Measurements from ENCODE around the gene ZNF786.
A peak's percentile ranks its signal among the peaks of the same experiment; 100 is the strongest.
"Not testable (repeated sequence)": the region's sequence is repeated elsewhere in the genome, so short reads cannot be mapped to it uniquely, and the experiment has no call there.

The ZNF786 gene

DNA sequence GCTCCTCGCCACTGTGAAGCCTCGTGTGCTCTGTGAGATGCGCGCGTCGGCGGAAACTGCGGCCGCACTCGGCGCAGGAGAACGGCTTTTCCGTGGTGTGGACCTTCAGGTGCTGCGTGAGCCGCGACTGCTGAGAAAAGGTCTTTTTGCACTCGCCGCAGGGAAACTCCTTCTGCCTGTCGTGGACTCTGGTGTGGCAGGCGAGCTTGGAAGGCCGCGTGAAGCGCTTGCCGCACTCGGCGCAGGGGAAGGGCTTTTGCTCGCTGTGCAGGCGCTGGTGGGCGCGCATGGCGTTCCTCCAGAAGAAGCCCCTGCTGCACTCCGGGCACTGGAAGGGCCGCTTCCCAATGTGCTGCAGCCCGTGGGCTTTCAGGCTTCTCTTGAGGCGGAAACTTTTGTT is 13.7 kb upstream of the ZNF786 start:
- Histone ChIP-seq H3K4me3 (ENCODE audit: low read length in 2 of 2) (no peak overlapping the region), H3K27me3 (ENCODE audit: control insufficient read depth in 1 of 2, insufficient read depth in 2 of 2, low read length in 2 of 2) (no peaks in the 10 kb centered on the region), H3K9me3 (ENCODE audit: control insufficient read depth in 2 of 2, low read length in 2 of 2) (no peaks in the 10 kb centered on the region), H3K27ac (ENCODE audit: low read length) (no peak overlapping the region), H3K36me3 (ENCODE audit: control insufficient read depth in 2 of 2, insufficient read depth in 2 of 2, low read length in 2 of 2) (peaks cover 3 to 8% of the 10 kb centered on the region in 2 donors), H3K4me1 (ENCODE audit: control insufficient read depth, insufficient read depth, low read length) (no peaks in the 10 kb centered on the region), H3K9ac (ENCODE audit: low read length in 2 of 2) (no peak overlapping the region)

- Histone ChIP-seq H3K9me3 (ENCODE audit: control insufficient read depth in 2 of 2, low read length in 2 of 2) (no peaks in the 10 kb centered on the region), H3K9ac (ENCODE audit: low read length in 2 of 2) (no peak overlapping the region), H3K4me3 (ENCODE audit: low read length in 2 of 2) (no peak overlapping the region), H3K36me3 (ENCODE audit: control insufficient read depth in 2 of 2, insufficient read depth in 2 of 2, low read length in 2 of 2) (peaks cover 3 to 8% of the 10 kb centered on the region in 2 donors), H3K4me1 (ENCODE audit: control insufficient read depth, insufficient read depth, low read length) (no peaks in the 10 kb centered on the region), H3K27me3 (ENCODE audit: control insufficient read depth in 1 of 2, insufficient read depth in 2 of 2, low read length in 2 of 2) (no peaks in the 10 kb centered on the region), H3K27ac (ENCODE audit: low read length) (no peak overlapping the region)
These were observed 12.9 kb upstream of the ZNF786 start for GRCh38 chr7:149103424-149103823.

DNA sequence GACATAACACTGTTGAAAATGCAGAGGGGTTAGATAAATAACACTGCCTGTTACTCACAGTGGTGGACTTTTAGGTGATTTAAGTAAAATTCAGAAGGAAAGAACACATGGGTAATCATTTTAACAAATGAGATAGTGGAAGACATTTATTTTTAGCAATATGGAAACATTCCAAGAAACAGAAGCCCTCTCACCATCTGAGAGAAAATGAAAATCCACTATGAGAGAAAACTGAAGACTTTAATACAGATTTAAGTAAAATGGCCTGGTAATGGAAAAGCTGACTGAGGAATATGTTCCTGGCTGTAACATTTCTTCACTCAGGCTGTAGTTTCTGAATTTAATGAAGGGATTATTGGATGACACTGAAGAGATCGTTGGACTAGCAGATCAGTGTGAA is 12.1 kb upstream of the ZNF786 start:
- H3K4me3 ChIP-seq (ENCODE audit: low read length in 2 of 2) = no peak overlapping the region
- no peak overlapping the region for H3K9ac ChIP-seq (ENCODE audit: low read length in 2 of 2)
- no peaks in the 10 kb centered on the region for H3K27me3 ChIP-seq (ENCODE audit: control insufficient read depth in 1 of 2, insufficient read depth in 2 of 2, low read length in 2 of 2)
- no peaks in the 10 kb centered on the region for H3K9me3 ChIP-seq (ENCODE audit: control insufficient read depth in 2 of 2, low read length in 2 of 2)
- peaks cover 3 to 8% of the 10 kb centered on the region in 2 donors for H3K36me3 ChIP-seq (ENCODE audit: control insufficient read depth in 2 of 2, insufficient read depth in 2 of 2, low read length in 2 of 2)
- no peaks in the 10 kb centered on the region for H3K4me1 ChIP-seq (ENCODE audit: control insufficient read depth, insufficient read depth, low read length)
- H3K27ac ChIP-seq (ENCODE audit: low read length) = no peak overlapping the region

GRCh38 chr7:149100821-149101220 is 10.3 kb upstream of the ZNF786 start:
- H3K36me3 ChIP-seq (ENCODE audit: control insufficient read depth in 2 of 2, insufficient read depth in 2 of 2, low read length in 2 of 2) = peaks cover 3 to 8% of the 10 kb centered on the region in 2 donors
- no peaks in the 10 kb centered on the region for H3K9me3 ChIP-seq (ENCODE audit: control insufficient read depth in 2 of 2, low read length in 2 of 2)
- H3K9ac ChIP-seq (ENCODE audit: low read length in 2 of 2) = no peak overlapping the region
- H3K4me3 ChIP-seq (ENCODE audit: low read length in 2 of 2) = no peak overlapping the region
- no peaks in the 10 kb centered on the region for H3K4me1 ChIP-seq (ENCODE audit: control insufficient read depth, insufficient read depth, low read length)
- no peaks in the 10 kb centered on the region for H3K27me3 ChIP-seq (ENCODE audit: control insufficient read depth in 1 of 2, insufficient read depth in 2 of 2, low read length in 2 of 2)
- H3K27ac ChIP-seq (ENCODE audit: low read length) = no peak overlapping the region

DNA sequence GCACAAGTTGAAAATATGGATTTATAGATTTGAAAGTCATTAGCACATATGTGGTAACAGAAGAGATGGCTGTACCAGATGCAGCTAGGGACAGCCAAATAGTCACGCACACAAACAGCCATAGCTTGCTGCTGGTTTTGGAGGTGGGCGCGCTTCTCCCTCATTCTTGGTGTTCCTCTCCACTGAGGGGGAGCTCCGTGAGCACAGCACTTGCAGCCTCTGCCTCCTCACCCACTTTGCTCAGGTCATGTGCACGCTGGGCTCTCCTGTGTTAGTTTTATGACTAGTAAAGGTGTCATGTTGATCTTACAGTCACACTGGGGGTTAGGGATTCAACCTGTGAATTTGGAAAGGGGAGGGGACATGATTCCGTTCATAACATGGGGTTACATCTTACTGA is 8.5 kb upstream of the ZNF786 start:
- H3K9me3 ChIP-seq (ENCODE audit: control insufficient read depth in 2 of 2, low read length in 2 of 2) = no peaks in the 10 kb centered on the region
- H3K27me3 ChIP-seq (ENCODE audit: control insufficient read depth in 1 of 2, insufficient read depth in 2 of 2, low read length in 2 of 2) = no peaks in the 10 kb centered on the region
- H3K9ac ChIP-seq (ENCODE audit: low read length in 2 of 2) = no peak overlapping the region

GRCh38 chr7:149097088-149097487 is 6.6 kb upstream of the ZNF786 start:
- Histone ChIP-seq H3K9ac (ENCODE audit: low read length in 2 of 2) (peak overlapping the region in 1 of 2 donors; percentile 21), H3K4me1 (ENCODE audit: control insufficient read depth, insufficient read depth, low read length) (no peaks in the 10 kb centered on the region)

More for the DNA sequence above, 8.5 kb upstream of the ZNF786 start:
- no peak overlapping the region for H3K27ac ChIP-seq (ENCODE audit: low read length)
- H3K4me1 ChIP-seq (ENCODE audit: control insufficient read depth, insufficient read depth, low read length) = no peaks in the 10 kb centered on the region
- no peak overlapping the region for H3K4me3 ChIP-seq (ENCODE audit: low read length in 2 of 2)
- peaks cover 3 to 4% of the 10 kb centered on the region in 2 donors for H3K36me3 ChIP-seq (ENCODE audit: control insufficient read depth in 2 of 2, insufficient read depth in 2 of 2, low read length in 2 of 2)

GRCh38 chr7:149093228-149093627 is 2.7 kb upstream of the ZNF786 start:
- no peak overlapping the region for H3K4me3 ChIP-seq (ENCODE audit: low read length in 2 of 2)
- no peak overlapping the region for H3K27ac ChIP-seq (ENCODE audit: low read length)
- no peaks in the 10 kb centered on the region for H3K9me3 ChIP-seq (ENCODE audit: control insufficient read depth in 2 of 2, low read length in 2 of 2)
- peaks cover 5% of the 10 kb centered on the region for H3K4me1 ChIP-seq (ENCODE audit: control insufficient read depth, insufficient read depth, low read length)
- no peaks in the 10 kb centered on the region for H3K27me3 ChIP-seq (ENCODE audit: control insufficient read depth in 1 of 2, insufficient read depth in 2 of 2, low read length in 2 of 2)
- no peak overlapping the region for H3K9ac ChIP-seq (ENCODE audit: low read length in 2 of 2)
- H3K36me3 ChIP-seq (ENCODE audit: control insufficient read depth in 2 of 2, insufficient read depth in 2 of 2, low read length in 2 of 2) = no peaks in the 10 kb centered on the region

More at GRCh38 chr7:149097088-149097487, 6.6 kb upstream of the ZNF786 start:
- Histone ChIP-seq H3K36me3 (ENCODE audit: control insufficient read depth in 2 of 2, insufficient read depth in 2 of 2, low read length in 2 of 2) (no peaks in the 10 kb centered on the region), H3K27me3 (ENCODE audit: control insufficient read depth in 1 of 2, insufficient read depth in 2 of 2, low read length in 2 of 2) (no peaks in the 10 kb centered on the region), H3K4me3 (ENCODE audit: low read length in 2 of 2) (no peak overlapping the region), H3K27ac (ENCODE audit: low read length) (no peak overlapping the region), H3K9me3 (ENCODE audit: control insufficient read depth in 2 of 2, low read length in 2 of 2) (no peaks in the 10 kb centered on the region)

DNA sequence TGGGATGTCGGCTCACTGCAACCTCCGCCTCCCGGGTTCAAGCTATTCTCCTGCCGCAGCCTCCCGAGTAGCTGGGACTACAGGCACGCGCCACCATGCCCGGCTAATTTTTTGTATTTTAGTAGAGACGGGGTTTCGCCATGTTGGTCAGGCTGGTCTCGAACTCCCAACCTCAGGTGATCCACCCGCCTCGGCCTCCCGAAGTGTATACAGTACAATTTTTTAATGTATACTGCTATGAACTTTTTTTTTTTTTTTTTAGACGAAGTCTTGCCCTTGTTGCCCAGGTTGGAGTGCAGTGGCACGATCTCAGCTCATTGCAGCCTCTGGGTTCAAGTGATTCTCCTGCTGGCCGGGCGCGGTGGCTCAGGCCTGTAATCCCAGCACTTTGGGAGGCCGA is 1.7 kb upstream of the ZNF786 start:
- not testable (repeated sequence) for H3K4me1 ChIP-seq (ENCODE audit: control insufficient read depth, insufficient read depth, low read length); H3K9me3 ChIP-seq (ENCODE audit: control insufficient read depth in 2 of 2, low read length in 2 of 2); H3K27me3 ChIP-seq (ENCODE audit: control insufficient read depth in 1 of 2, insufficient read depth in 2 of 2, low read length in 2 of 2); H3K4me3 ChIP-seq (ENCODE audit: low read length in 2 of 2); H3K27ac ChIP-seq (ENCODE audit: low read length); H3K36me3 ChIP-seq (ENCODE audit: control insufficient read depth in 2 of 2, insufficient read depth in 2 of 2, low read length in 2 of 2); H3K9ac ChIP-seq (ENCODE audit: low read length in 2 of 2)

DNA sequence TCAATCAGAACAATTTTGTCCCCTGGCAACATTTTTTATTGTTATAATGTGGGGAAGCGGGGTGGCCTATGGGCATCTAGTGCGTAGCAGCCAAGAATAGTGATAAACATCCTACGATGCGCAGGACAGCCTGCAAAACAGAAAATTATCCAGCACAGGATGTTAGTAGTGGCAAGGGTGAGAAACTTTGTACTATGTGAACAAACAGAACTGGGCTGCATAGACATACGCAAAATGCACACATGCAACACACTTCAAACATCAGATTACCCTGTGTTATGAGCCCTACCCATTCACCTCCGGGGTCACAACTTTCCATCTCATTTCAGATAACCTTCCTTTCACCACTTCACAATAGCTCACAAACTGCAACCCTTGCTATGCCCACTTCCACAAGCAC is 3.1 kb downstream of the ZNF786 start:
- Histone ChIP-seq H3K36me3 (ENCODE audit: control insufficient read depth in 2 of 2, insufficient read depth in 2 of 2, low read length in 2 of 2) (no peaks in the 10 kb centered on the region), H3K4me1 (ENCODE audit: control insufficient read depth, insufficient read depth, low read length) (peaks cover 5% of the 10 kb centered on the region), H3K27me3 (ENCODE audit: control insufficient read depth in 1 of 2, insufficient read depth in 2 of 2, low read length in 2 of 2) (no peaks in the 10 kb centered on the region), H3K4me3 (ENCODE audit: low read length in 2 of 2) (no peak overlapping the region), H3K9ac (ENCODE audit: low read length in 2 of 2) (no peak overlapping the region), H3K27ac (ENCODE audit: low read length) (no peak overlapping the region), H3K9me3 (ENCODE audit: control insufficient read depth in 2 of 2, low read length in 2 of 2) (no peaks in the 10 kb centered on the region)

GRCh38 chr7:149085866-149086265 is 4.7 kb downstream of the ZNF786 start:
- H3K9ac ChIP-seq (ENCODE audit: low read length in 2 of 2) = no peak overlapping the region
- H3K9me3 ChIP-seq (ENCODE audit: control insufficient read depth in 2 of 2, low read length in 2 of 2) = no peaks in the 10 kb centered on the region
- H3K36me3 ChIP-seq (ENCODE audit: control insufficient read depth in 2 of 2, insufficient read depth in 2 of 2, low read length in 2 of 2) = no peaks in the 10 kb centered on the region
- peaks cover 5% of the 10 kb centered on the region for H3K4me1 ChIP-seq (ENCODE audit: control insufficient read depth, insufficient read depth, low read length)
- H3K27ac ChIP-seq (ENCODE audit: low read length) = no peak overlapping the region
- no peaks in the 10 kb centered on the region for H3K27me3 ChIP-seq (ENCODE audit: control insufficient read depth in 1 of 2, insufficient read depth in 2 of 2, low read length in 2 of 2)
- no peak overlapping the region for H3K4me3 ChIP-seq (ENCODE audit: low read length in 2 of 2)

GRCh38 chr7:149084407-149084806 is 6.1 kb downstream of the ZNF786 start:
- H3K9me3 ChIP-seq (ENCODE audit: control insufficient read depth in 2 of 2, low read length in 2 of 2) = no peaks in the 10 kb centered on the region
- no peak overlapping the region for H3K9ac ChIP-seq (ENCODE audit: low read length in 2 of 2)
- H3K4me3 ChIP-seq (ENCODE audit: low read length in 2 of 2) = no peak overlapping the region
- no peaks in the 10 kb centered on the region for H3K27me3 ChIP-seq (ENCODE audit: control insufficient read depth in 1 of 2, insufficient read depth in 2 of 2, low read length in 2 of 2)
- no peak overlapping the region for H3K27ac ChIP-seq (ENCODE audit: low read length)
- H3K4me1 ChIP-seq (ENCODE audit: control insufficient read depth, insufficient read depth, low read length) = no peaks in the 10 kb centered on the region
- no peaks in the 10 kb centered on the region for H3K36me3 ChIP-seq (ENCODE audit: control insufficient read depth in 2 of 2, insufficient read depth in 2 of 2, low read length in 2 of 2)

All from stomach smooth muscle (tissue), 2 donors.